Hematopoietic multipotent progenitor cell treated with erythropoietin and hydrocortisone succinate and interleukin-3 and kit ligand, for 17 days (in vitro differentiated cells): ENCODE data around the gene GAPDHS.
A peak's percentile ranks its signal among the peaks of the same experiment; 100 is the strongest.

Source experiments
- DNase-seq: peaks from one replicate; pipeline ENCODE4 v3.0.0-alpha.2; 2015; ENCODE audit warnings: low spot score

Gene GAPDHS

GRCh38 chr19:35533201-35533821 is at the start of gene GAPDHS:
Gene GAPDHS, plus strand, starts transcription at chr19:35533456. Its CDS starts 72 bp downstream, at chr19:35533528.
- DNase-seq: no peak

- DNase-seq: no peak
Measured at GRCh38 chr19:35484252-35485036, 48.8 kb upstream of the GAPDHS start.

DNA sequence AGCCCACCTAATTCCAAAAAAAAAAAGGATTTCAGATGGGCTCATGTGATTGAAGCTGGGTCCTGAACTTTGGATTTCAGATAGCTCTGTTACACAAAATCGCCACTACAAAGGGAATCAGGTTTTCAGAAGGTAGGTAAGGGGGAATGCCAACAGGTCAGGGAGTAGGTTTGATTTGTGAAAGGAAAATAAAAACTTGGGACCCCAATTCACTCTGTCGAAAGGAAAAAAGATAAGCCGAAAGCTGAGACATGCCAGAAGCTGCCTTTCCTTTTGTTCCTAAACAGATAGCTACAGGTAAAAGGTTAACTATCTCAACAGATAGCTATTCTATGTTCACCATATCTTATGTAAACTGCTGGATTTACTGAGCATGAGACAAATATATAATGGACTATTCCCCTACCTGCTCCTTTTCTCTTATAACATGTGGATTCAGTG is 47.0 kb upstream of the GAPDHS start:
- no peak for DNase-seq

GRCh38 chr19:35487656-35488182 is 45.5 kb upstream of the GAPDHS start:
- DNase-seq: no peak

DNA sequence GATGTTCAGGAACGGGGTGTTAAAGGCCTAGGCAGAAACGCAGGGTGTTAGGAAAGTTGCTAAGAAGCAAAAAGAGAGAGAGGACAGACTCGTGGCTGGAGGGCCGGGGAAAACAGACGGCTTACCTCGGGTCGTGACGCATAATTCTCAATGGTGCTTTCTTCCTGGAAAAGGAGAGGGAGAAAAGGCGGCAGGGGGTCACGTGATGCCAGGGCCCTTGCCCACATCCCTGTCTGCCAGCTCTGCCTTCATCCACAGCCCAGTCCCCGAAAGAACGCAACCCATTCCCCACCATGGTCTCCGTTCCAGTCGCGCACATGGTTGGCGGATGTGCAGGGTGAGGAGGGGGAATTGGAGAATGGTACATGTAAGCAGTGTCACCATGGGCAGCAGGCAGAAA is 44.6 kb upstream of the GAPDHS start:
- no peak for DNase-seq

GRCh38 chr19:35490364-35490763 is 42.9 kb upstream of the GAPDHS start, which contains the start of gene KRTDAP:
Gene KRTDAP, minus strand, starts transcription at chr19:35490464. Its CDS starts 22 bp downstream, at chr19:35490442.
- DNase-seq: no peak

- DNase-seq: no peak
Measured at GRCh38 chr19:35491836-35492360, 41.4 kb upstream of the GAPDHS start.

DNA sequence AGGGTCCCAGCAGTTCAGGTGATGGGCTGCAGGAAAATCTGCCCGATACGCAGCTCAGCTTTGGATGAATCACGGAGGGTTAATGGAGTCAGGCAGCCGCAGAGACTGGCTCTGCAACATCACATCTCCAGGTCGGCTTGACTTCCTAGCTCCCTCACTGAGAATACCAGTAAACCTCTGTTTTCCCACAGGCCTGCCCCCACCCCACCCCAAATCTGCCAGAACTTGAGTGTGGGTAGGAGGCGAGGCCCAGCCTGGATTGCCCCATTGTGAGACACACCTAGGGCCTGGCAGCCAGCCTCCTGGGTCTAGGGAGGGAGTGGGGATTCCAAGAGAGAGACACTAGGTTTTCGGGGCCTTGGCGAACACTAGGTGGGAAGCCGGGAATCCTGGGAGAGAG is 39.3 kb upstream of the GAPDHS start:
- no peak for DNase-seq

GRCh38 chr19:35495107-35496064 is 37.9 kb upstream of the GAPDHS start:
- DNase-seq: peak; percentile 35

GRCh38 chr19:35497406-35497805 is 35.9 kb upstream of the GAPDHS start:
- DNase-seq: no peak

DNA sequence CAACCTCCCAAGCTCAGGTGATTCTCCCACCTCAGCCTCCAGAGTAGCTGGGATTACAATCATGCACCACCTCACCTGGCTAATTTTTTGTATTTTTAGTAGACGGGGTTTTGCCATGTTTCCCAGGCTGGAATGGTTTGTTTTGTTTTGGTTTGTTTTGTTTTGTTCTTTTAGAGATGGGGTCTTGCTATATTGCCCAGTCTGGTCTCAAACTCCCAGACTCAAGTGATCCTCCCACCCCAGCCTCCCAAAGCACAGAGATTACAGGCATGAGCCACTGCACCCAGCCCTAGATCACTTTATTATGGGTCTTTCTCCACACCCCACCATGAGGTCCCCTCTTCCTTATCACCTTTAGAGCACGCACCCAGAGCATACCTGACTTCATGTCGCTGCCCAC is 35.0 kb upstream of the GAPDHS start:
- DNase-seq: no peak

- no peak for DNase-seq
Measured at GRCh38 chr19:35498984-35499527, 34.2 kb upstream of the GAPDHS start.

GRCh38 chr19:35500611-35501010 is 32.6 kb upstream of the GAPDHS start:
- no peak for DNase-seq

DNA sequence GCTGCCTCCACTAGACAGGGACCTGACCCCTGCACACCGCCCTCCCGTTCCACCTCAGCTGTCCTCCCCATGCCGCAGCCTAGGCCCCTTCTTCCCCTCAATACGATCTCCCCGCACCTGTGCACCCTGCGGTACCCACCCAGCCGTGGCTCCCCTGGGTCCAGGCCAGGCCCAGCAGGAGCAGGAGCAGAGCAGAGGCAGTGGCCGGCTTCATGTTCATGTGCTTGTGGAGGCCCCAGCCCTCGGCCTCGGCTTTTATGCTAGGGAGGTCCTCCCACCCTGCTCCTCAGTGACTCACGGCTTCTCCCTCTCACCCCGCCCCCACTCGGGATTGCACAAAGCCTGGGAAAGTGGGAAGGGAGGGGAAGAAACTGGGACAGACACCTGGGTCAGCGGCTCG is 31.6 kb upstream of the GAPDHS start:
- DNase-seq: no peak

DNA sequence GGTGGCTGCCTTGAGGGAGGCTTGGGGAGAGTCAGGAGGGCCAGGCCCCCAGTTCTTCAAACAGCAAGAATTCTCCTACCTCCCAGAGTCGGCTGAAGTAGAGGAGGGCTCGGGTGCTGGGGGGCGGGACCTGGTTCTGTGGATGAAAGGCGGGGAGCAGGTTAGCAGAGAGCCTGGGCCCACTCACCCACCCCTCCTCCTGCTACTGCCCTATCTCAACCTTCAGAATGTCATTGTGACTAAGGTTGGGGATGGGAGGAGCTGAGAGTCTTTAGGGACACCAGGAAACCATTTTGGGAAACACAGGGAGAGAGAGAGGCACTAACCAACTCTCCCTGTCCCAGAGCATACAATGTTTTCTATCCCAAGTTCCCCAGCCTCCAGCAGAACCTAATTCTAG is 30.5 kb upstream of the GAPDHS start:
- DNase-seq: no peak

DNA sequence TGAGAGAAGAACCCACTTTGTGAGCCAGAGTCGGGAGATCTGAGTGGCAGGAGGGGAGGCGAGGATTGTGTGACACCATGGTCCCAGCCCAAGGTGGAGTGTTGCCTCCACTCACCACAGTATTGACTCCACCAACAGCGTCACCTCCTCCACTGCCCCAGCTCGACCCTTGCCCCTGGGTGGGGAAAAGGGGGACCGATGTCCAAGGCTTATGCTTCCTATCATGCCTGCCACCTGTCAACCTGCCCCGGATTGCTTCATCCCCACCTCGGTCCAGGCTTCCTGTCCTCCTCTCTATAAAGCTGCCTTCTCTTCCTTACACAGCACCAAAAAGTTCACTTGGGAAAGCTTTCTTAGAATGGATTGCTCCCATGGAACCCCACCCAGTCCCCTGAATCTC is 27.2 kb upstream of the GAPDHS start:
- DNase-seq: no peak

DNA sequence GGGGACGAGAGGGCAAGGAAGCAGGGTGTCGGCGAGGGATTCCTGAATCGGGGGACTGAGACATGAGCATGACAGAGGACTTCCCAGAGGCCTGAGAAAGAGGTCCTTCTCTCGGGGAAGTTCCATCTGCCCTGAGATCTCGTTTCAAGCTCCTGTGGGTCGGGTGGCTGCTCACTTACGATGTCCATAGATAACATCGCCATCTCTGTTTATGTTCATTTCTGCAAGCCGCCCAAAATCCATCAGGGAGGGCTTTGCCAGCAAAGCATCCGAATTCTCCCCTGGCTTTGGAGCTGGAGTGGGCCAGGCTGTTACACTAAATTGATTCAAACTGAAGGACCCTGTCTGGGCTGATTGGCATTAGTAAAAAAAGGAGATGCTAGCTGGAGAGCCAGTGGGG is 25.7 kb upstream of the GAPDHS start:
- no peak for DNase-seq

DNA sequence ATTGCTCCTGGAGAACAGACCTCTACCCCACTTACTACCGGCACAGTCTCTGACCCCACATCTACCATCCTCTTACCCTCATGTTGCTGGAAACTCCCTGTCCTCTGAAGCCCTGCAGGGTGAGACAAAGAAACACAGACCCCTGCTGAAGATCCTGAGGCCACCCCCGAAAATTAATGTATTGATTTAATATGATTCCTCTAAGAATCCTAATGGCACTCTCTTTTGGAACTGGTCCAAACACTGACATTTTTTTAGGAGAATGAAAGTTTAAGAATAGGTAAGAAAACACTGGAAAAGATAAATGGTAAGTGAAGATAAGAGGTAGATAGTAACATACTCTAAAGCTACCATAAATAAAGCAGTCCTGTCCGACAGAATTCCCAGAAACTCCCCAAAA is 25.1 kb upstream of the GAPDHS start:
- no peak for DNase-seq

DNA sequence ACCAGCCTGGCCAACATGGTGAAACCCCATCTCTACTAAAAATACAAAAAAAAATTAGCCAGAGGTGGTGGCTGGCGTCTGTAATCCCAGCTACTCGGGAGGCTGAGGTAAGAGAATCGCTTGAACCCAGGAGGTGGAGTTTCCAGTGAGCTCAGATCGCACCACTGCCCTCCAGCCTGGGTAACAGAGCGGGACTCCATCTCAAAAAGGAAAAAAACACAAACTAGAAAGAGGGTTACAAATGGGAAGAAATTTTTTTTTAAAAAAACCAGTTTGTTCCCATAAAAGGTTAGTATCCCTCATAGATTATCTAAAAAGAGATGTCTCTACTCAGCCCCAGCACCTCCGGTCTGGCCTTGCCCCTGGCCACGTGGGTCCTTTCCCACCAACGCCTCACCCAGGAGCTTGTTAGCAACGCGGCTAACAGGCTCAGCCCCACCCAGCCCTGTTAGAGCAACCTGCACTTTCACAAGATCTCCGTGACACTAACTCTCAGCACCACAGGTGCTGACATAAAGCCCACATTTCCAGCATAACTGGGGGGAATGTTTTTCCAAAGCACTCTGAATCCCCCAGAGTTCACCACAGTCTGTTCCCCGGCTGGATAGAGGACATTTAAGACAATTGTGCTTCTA is 24.1 kb upstream of the GAPDHS start:
- no peak for DNase-seq

DNA sequence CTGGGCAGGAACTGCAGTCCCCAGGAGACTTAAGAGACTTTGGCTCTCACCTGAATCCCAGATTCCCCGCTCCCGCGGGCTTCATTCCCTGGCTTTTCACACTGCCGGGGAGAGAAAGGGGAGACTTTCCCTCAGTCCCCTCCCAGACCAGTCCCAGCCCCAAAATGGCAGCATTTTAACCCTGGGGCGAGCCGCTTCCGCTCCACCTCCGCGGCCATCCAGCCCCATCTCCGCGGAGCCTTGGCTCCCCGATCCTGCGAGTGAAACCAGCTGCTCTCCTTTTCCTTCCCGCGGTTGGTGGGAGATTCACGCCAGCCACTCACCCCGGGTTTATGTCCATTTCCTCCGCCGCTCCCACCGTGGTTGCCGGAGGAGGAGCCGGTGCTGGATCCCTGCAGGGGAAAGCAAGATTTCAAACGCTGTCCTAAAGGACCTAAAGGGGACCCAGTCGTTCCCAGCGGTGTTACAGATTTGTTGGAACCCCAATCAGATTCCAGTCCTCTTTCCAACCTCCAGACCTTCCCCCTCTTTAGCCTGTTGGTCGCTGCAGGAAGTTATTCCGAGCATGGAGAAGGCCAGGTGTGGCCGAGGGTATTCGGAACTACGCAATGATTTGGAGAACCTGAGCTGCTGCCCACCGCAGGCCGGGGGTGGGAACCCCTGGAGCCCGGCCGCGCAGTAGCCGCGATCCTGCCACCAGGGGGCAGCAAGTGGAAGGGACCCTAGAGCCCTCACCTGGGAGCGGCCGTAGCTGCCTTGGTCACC is 23.2 kb upstream of the GAPDHS start:
- DNase-seq: peak; percentile 61

DNA sequence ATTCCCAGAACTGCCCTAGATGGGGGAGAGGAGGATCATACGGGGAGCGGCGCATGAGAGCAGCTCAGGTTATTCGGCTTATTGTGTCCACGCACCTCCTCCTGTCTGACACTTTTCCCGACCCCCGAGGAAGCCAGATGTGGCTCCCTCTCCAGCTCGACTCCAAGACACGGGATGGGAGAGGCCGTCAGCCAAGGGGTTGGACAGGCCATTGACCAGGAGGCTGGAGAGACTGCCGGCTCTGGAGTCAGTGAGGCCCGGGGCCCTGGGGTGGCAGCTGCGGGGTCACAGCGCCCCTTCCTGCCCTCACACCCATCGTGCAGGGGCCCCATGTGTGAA is 22.7 kb upstream of the GAPDHS start:
- no peak for DNase-seq
